GM10266 (cell line): ENCODE measurements around the gene DNHD1.

Experiments
- DNase-seq: peaks from one replicate; pipeline ENCODE4 v3.0.0; 2012; ENCODE audit errors: extremely low spot score
- CTCF ChIP-seq: IDR thresholded peaks from 2 replicates; pipeline ENCODE4 v1.5.1; 2012; ENCODE audit warnings: mild to moderate bottlenecking, low read depth; ENCODE audit not compliant: control insufficient read depth, insufficient read depth; ENCODE audit errors: missing control alignments

DNHD1 gene

GRCh38 chr11:6544921-6545850, 48.1 kb downstream of the DNHD1 start:
- DNase-seq: no peak
- TF ChIP-seq CTCF: no peak

GRCh38 chr11:6545917-6546605, 49.0 kb downstream of the DNHD1 start:
- no peak for DNase-seq
- no peak for TF ChIP-seq CTCF

- no peak for DNase-seq
- TF ChIP-seq CTCF: no peak
Measured at GRCh38 chr11:6546735-6547134, 49.7 kb downstream of the DNHD1 start.

- TF ChIP-seq CTCF: no peak
Measured at GRCh38 chr11:6547177-6547576, 50.1 kb downstream of the DNHD1 start.

GRCh38 chr11:6548121-6548520, 51.0 kb downstream of the DNHD1 start:
- no peak for TF ChIP-seq CTCF
- DNase-seq: no peak

More at GRCh38 chr11:6547177-6547576, 50.1 kb downstream of the DNHD1 start:
- no peak for DNase-seq

- TF ChIP-seq CTCF: no peak
- no peak for DNase-seq
Measured at GRCh38 chr11:6548641-6549040, 51.6 kb downstream of the DNHD1 start.

GRCh38 chr11:6553634-6554033, 56.6 kb downstream of the DNHD1 start:
- DNase-seq: no peak
- TF ChIP-seq CTCF: no peak
